Duodenal mucosa (tissue), 2 donors: ENCODE results near the gene CAMSAP2.

Experiments
- H3K27ac ChIP-seq: one replicate; pipeline ENCODE4 v1.7.0; 2013; ENCODE audit warnings: low read depth, low read length
- H3K27me3 ChIP-seq, 2 donors: one replicate each; pipeline ENCODE4 v1.7.0; 2013; ENCODE audit warnings: low read length in 2 of 2, control low read depth in 1 of 2; ENCODE audit not compliant: insufficient read depth in 2 of 2, control insufficient read depth in 1 of 2
- H3K36me3 ChIP-seq, 2 donors: one replicate each; pipeline ENCODE4 v1.7.0; 2013; ENCODE audit warnings: low read length in 2 of 2, control low read depth in 1 of 2; ENCODE audit not compliant: insufficient read depth in 2 of 2, control insufficient read depth in 1 of 2
- H3K4me1 ChIP-seq, 2 donors: one replicate each; pipeline ENCODE4 v1.7.0; 2013; ENCODE audit warnings: low read length in 2 of 2, control low read depth in 1 of 2; ENCODE audit not compliant: insufficient read depth in 2 of 2, control insufficient read depth in 1 of 2
- H3K4me3 ChIP-seq, 2 donors: one replicate each; pipeline ENCODE4 v1.7.0; 2013; ENCODE audit warnings: low read length in 2 of 2, low read depth in 1 of 2
- H3K9ac ChIP-seq, 2 donors: one replicate each; pipeline ENCODE4 v1.7.0; 2013; ENCODE audit warnings: low read length in 2 of 2, low read depth in 1 of 2
- H3K9me3 ChIP-seq, 2 donors: one replicate each; pipeline ENCODE4 v1.7.0; 2013; ENCODE audit warnings: low read length in 2 of 2, control low read depth in 1 of 2; ENCODE audit not compliant: control insufficient read depth in 1 of 2

CAMSAP2 gene

GRCh38 chr1:200710166-200710565 lies 28.5 kb upstream of the CAMSAP2 start:
- Histone ChIP-seq H3K9ac (no peak overlapping the region), H3K27me3 (no peaks in the 10 kb centered on the region), H3K36me3 (no peaks in the 10 kb centered on the region), H3K9me3 (no peaks in the 10 kb centered on the region), H3K4me1 (no peaks in the 10 kb centered on the region), H3K4me3 (no peak overlapping the region), H3K27ac (no peak overlapping the region)

- no peaks in the 10 kb centered on the region for H3K9me3 ChIP-seq
- H3K36me3 ChIP-seq, result no peaks in the 10 kb centered on the region
- H3K4me1 ChIP-seq, result no peaks in the 10 kb centered on the region
- H3K9ac ChIP-seq, result no peak overlapping the region
- no peak overlapping the region for H3K27ac ChIP-seq
- H3K4me3 ChIP-seq, result no peak overlapping the region
- peaks cover 0 to 5% of the 10 kb centered on the region in 2 donors for H3K27me3 ChIP-seq
Measured at GRCh38 chr1:200714504-200715187, 24.0 kb upstream of the CAMSAP2 start.

- H3K9ac ChIP-seq, result no peak overlapping the region
- no peak overlapping the region for H3K4me3 ChIP-seq
- no peaks in the 10 kb centered on the region for H3K4me1 ChIP-seq
- no peak overlapping the region for H3K27ac ChIP-seq
- H3K9me3 ChIP-seq, result no peaks in the 10 kb centered on the region
- H3K36me3 ChIP-seq, result no peaks in the 10 kb centered on the region
- peaks cover 0 to 5% of the 10 kb centered on the region in 2 donors for H3K27me3 ChIP-seq
Measured at GRCh38 chr1:200720199-200720598, 18.5 kb upstream of the CAMSAP2 start.

- H3K9ac ChIP-seq, result no peak overlapping the region
- no peaks in the 10 kb centered on the region for H3K4me1 ChIP-seq
- H3K36me3 ChIP-seq, result no peaks in the 10 kb centered on the region
- H3K27me3 ChIP-seq, result no peaks in the 10 kb centered on the region
- H3K4me3 ChIP-seq, result no peak overlapping the region
- H3K9me3 ChIP-seq, result no peaks in the 10 kb centered on the region
- H3K27ac ChIP-seq, result no peak overlapping the region
Measured at GRCh38 chr1:200724064-200724463, 14.6 kb upstream of the CAMSAP2 start.

GRCh38 chr1:200727257-200727656 lies 11.4 kb upstream of the CAMSAP2 start:
- H3K4me3 ChIP-seq, result no peak overlapping the region
- H3K36me3 ChIP-seq, result no peaks in the 10 kb centered on the region
- no peaks in the 10 kb centered on the region for H3K27me3 ChIP-seq
- no peak overlapping the region for H3K27ac ChIP-seq
- H3K9me3 ChIP-seq, result no peaks in the 10 kb centered on the region
- no peak overlapping the region for H3K9ac ChIP-seq
- no peaks in the 10 kb centered on the region for H3K4me1 ChIP-seq

GRCh38 chr1:200729863-200730262 lies 8.8 kb upstream of the CAMSAP2 start:
- Histone ChIP-seq H3K36me3 (no peaks in the 10 kb centered on the region), H3K27ac (no peak overlapping the region), H3K4me1 (no peaks in the 10 kb centered on the region)

GRCh38 chr1:200731654-200732332 lies 6.9 kb upstream of the CAMSAP2 start:
- no peaks in the 10 kb centered on the region for H3K27me3 ChIP-seq

More at GRCh38 chr1:200729863-200730262, 8.8 kb upstream of the CAMSAP2 start:
- Histone ChIP-seq H3K9me3 (no peaks in the 10 kb centered on the region), H3K9ac (no peak overlapping the region), H3K27me3 (no peaks in the 10 kb centered on the region), H3K4me3 (no peak overlapping the region)

GRCh38 chr1:200732438-200732837 lies 6.3 kb upstream of the CAMSAP2 start:
- Histone ChIP-seq H3K4me1 (no peaks in the 10 kb centered on the region), H3K9me3 (no peaks in the 10 kb centered on the region), H3K36me3 (no peaks in the 10 kb centered on the region), H3K4me3 (no peak overlapping the region), H3K27ac (no peak overlapping the region), H3K27me3 (no peaks in the 10 kb centered on the region), H3K9ac (no peak overlapping the region)

More at GRCh38 chr1:200731654-200732332, 6.9 kb upstream of the CAMSAP2 start:
- Histone ChIP-seq H3K4me1 (no peaks in the 10 kb centered on the region), H3K9ac (no peak overlapping the region), H3K9me3 (no peaks in the 10 kb centered on the region), H3K27ac (no peak overlapping the region), H3K4me3 (no peak overlapping the region), H3K36me3 (no peaks in the 10 kb centered on the region)

- Histone ChIP-seq H3K9me3 (no peaks in the 10 kb centered on the region), H3K4me3 (no peak overlapping the region), H3K36me3 (no peaks in the 10 kb centered on the region), H3K27me3 (no peaks in the 10 kb centered on the region), H3K9ac (no peak overlapping the region), H3K27ac (no peak overlapping the region), H3K4me1 (peaks cover 0 to 6% of the 10 kb centered on the region in 2 donors)
Measured at GRCh38 chr1:200733907-200734306, 4.8 kb upstream of the CAMSAP2 start.

GRCh38 chr1:200737647-200738291 lies 924 bp upstream of the CAMSAP2 start:
- Histone ChIP-seq H3K9ac (peak overlapping the region; percentile 25 to 55), H3K27me3 (no peaks in the 10 kb centered on the region), H3K4me3 (no peak overlapping the region), H3K4me1 (peaks cover 21 to 26% of the 10 kb centered on the region in 2 donors), H3K9me3 (no peaks in the 10 kb centered on the region), H3K27ac (peak overlapping the region; percentile 3), H3K36me3 (no peaks in the 10 kb centered on the region)
